Liver (tissue), 9 donors: ENCODE measurements around the gene OGFR. TPM values are rescaled to one million over a fixed set of nuclear protein-coding genes. Genes with fewer than 3 reads are reported as not detected.

Source experiments
- DNase-seq: peaks from one replicate; pipeline ENCODE4 v3.0.0-alpha.2; 2017; ENCODE audit warnings: low spot score
- H3K27ac ChIP-seq, 2 donors: one replicate each; pipeline ENCODE4 v1.7.0; 2013; ENCODE audit warnings: inconsistent platforms in 2 of 2, low read length in 2 of 2, control low read depth in 1 of 2, low read depth in 1 of 2, mild to moderate bottlenecking in 1 of 2
- H3K27me3 ChIP-seq, 4 donors: one replicate each; pipeline versions ENCODE4 v1.6.1 to v1.7.0; 2013; ENCODE audit warnings: low read length in 3 of 4, inconsistent platforms in 1 of 4, mild to moderate bottlenecking in 1 of 4, moderate library complexity in 1 of 4; ENCODE audit not compliant: control insufficient read depth in 4 of 4, insufficient read depth in 4 of 4
- H3K36me3 ChIP-seq, 4 donors: one replicate each; pipeline versions ENCODE4 v1.6.1 to v1.7.0; 2013; ENCODE audit warnings: low read length in 3 of 4, mild to moderate bottlenecking in 3 of 4, low read depth in 1 of 4, moderate library complexity in 1 of 4; ENCODE audit not compliant: control insufficient read depth in 4 of 4, insufficient read depth in 3 of 4
- H3K4me1 ChIP-seq, 4 donors: one replicate each; pipeline versions ENCODE4 v1.6.1 to v1.7.0; 2013; ENCODE audit warnings: low read length in 3 of 4, mild to moderate bottlenecking in 3 of 4, moderate library complexity in 1 of 4; ENCODE audit not compliant: control insufficient read depth in 4 of 4, insufficient read depth in 4 of 4
- H3K4me3 ChIP-seq, 3 donors: one replicate each; pipeline versions ENCODE4 v1.6.1 to v1.7.0; 2013; ENCODE audit warnings: low read length in 3 of 3, control low read depth in 1 of 3, low read depth in 1 of 3, mild to moderate bottlenecking in 1 of 3
- H3K9ac ChIP-seq, 2 donors: one replicate each; pipeline ENCODE4 v1.7.0; 2013; ENCODE audit warnings: low read length in 2 of 2, mild to moderate bottlenecking in 2 of 2, moderate library complexity in 2 of 2, control low read depth in 1 of 2, low read depth in 1 of 2
- H3K9me3 ChIP-seq, 4 donors: one replicate each; pipeline versions ENCODE4 v1.6.1 to v1.7.0; 2013; ENCODE audit warnings: low read length in 3 of 4; ENCODE audit not compliant: control insufficient read depth in 4 of 4
- EGR1 ChIP-seq, 2 donors: IDR thresholded peaks; 2 replicates each; pipeline ENCODE4 v1.6.1; 2016 to 2018; ENCODE audit warnings: antibody characterized with exemption in 2 of 2, low read depth in 2 of 2
- FOXA1 ChIP-seq: IDR thresholded peaks from 2 replicates; pipeline ENCODE4 v1.6.1; 2016; ENCODE audit warnings: antibody characterized with exemption
- FOXA2 ChIP-seq: IDR thresholded peaks from 2 replicates; pipeline ENCODE4 v1.6.1; 2016; ENCODE audit warnings: antibody characterized with exemption
- GABPA ChIP-seq, 2 donors: IDR thresholded peaks in 1 of 2; conservative IDR thresholded peaks in 1 of 2; 2 replicates each; pipeline ENCODE4 v1.6.1; 2016; ENCODE audit warnings: antibody characterized with exemption in 2 of 2, mild to moderate bottlenecking in 1 of 2, moderate library complexity in 1 of 2
- HNF4A ChIP-seq, 2 donors: conservative IDR thresholded peaks; 2 replicates each; pipeline ENCODE4 v1.6.1; 2016; ENCODE audit warnings: antibody characterized with exemption in 2 of 2, mild to moderate bottlenecking in 2 of 2
- HNF4G ChIP-seq: IDR thresholded peaks from 2 replicates; pipeline ENCODE4 v1.6.1; 2016; ENCODE audit warnings: antibody characterized with exemption
- JUND ChIP-seq, 2 donors: IDR thresholded peaks; 2 replicates each; pipeline ENCODE4 v1.6.1; 2016; ENCODE audit warnings: antibody characterized with exemption in 2 of 2
- NR2F2 ChIP-seq: IDR thresholded peaks from 2 replicates; pipeline ENCODE4 v1.6.1; 2016; ENCODE audit warnings: antibody characterized with exemption
- RAD21 ChIP-seq, 2 donors: IDR thresholded peaks; 2 replicates each; pipeline ENCODE4 v1.6.1; 2016; ENCODE audit warnings: antibody characterized with exemption in 2 of 2, mild to moderate bottlenecking in 2 of 2
- RXRA ChIP-seq, 2 donors: IDR thresholded peaks; 2 replicates each; pipeline ENCODE4 v1.6.1; 2017 to 2018; ENCODE audit warnings: antibody characterized with exemption in 2 of 2, mild to moderate bottlenecking in 1 of 2
- SP1 ChIP-seq: IDR thresholded peaks from 2 replicates; pipeline ENCODE4 v1.6.1; 2018; ENCODE audit warnings: antibody characterized with exemption, mild to moderate bottlenecking
- TAF1 ChIP-seq: conservative IDR thresholded peaks from 2 replicates; pipeline ENCODE4 v1.6.1; 2016; ENCODE audit warnings: antibody characterized with exemption, mild to moderate bottlenecking
- YY1 ChIP-seq: IDR thresholded peaks from 2 replicates; pipeline ENCODE4 v1.6.1; 2016; ENCODE audit warnings: antibody characterized with exemption, mild to moderate bottlenecking
- WGBS: extraction: QIAGEN DNeasy Blood & Tissue Kit; methylation state at CpG from one replicate; pipeline ENCODE4 v1.1.7; 2013; 5-methylcytosine and 5-hydroxymethylcytosine counted together
- polyA plus RNA-seq, 2 donors: library from polyadenylated mRNA; stranded (reverse) in 1 of 2; unstranded in 1 of 2; fragments of 200-250 nt in 1 of 2; fragments of >200 nt in 1 of 2; fragmentation: Nextera tagmentation in 1 of 2; extraction: Ambion mirVana in 1 of 2; gene quantifications; one replicate each; pipeline versions ENCODE4 v1.2.1 to v1.2.3, GENCODE V29; 2013 to 2015
- total RNA-seq, 2 donors: library from RNA; depleted of rRNA; stranded (reverse); fragments of >200 nt; gene quantifications; one replicate each; pipeline ENCODE4 v1.2.3, GENCODE V29; 2014
- TF ChIP-seq, protein P1 (sequence below): IDR thresholded peaks from 2 replicates; pipeline ENCODE4 v1.6.1; 2016; ENCODE audit warnings: antibody characterized with exemption, mild to moderate bottlenecking
- TF ChIP-seq, protein P2 (sequence below): IDR thresholded peaks from 2 replicates; pipeline ENCODE4 v1.6.1; 2016; ENCODE audit warnings: antibody characterized with exemption
- TF ChIP-seq, protein P3 (sequence below): fragments of 150-350 bp; IDR thresholded peaks from 2 replicates; pipeline ENCODE4 v1.5.1; 2017; ENCODE audit warnings: improper control_type of control experiment, low read depth, low read length; ENCODE audit not compliant: missing input control
- TF ChIP-seq, protein P4 (sequence below): IDR thresholded peaks from 2 replicates; pipeline ENCODE4 v1.6.1; 2016; ENCODE audit warnings: antibody characterized with exemption
- TF ChIP-seq, protein P5 (sequence below): IDR thresholded peaks from 2 replicates; pipeline ENCODE4 v1.6.1; 2016; ENCODE audit warnings: antibody characterized with exemption
- donor health status: healthy.
- donor health status: healthy.
- donor health status: healthy.
- donor health status: healthy.
- donor health status: healthy.

OGFR gene
- total and polyA plus RNA-seq, 4 donors: 5.9 to 59.4 (median 29.4) TPM

DNA sequence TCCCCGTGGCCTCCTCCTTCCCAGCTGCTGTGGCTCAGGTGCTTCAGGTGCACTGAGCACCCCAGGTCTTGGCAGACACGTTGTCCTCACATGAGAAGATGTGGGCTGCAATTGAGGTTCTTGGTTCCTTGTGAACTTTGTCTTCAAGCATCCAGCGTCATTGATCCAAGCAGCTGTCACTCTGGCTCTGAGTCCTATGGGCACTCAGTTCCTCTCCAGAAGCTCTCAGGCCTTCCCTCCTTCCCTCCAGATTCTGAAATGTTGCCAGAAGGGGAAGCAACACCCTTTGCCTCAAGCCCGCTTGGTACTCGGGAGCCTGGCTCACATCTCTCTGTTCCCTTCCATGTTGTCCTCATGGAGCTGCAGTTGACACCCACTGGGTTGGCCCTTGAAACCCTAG is 16.8 kb upstream of the OGFR start (continued):
- no peak for TF ChIP-seq TAF1

DNA sequence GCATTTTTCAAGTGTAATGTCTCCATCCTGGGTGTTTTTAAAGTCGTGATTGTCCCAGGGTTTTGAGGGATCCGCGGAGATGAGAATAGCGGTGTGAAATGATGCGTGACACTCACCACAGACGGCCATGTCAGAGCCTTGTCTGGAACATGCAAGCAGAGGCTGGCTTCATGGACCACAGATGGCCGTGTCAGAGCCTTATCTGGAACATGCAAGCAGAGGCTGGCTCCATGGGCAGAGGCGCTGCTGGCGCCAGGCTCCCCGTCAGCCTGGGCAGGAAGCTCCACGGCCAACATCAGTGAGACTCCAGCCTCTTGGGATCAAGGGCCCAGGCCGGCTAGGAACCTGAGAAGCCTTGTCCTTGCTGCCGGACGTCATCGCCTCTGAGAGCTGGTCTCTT is 16.0 kb upstream of the OGFR start:
- H3K27me3 ChIP-seq: no peaks in the 10 kb centered on the region
- 82% methylated on average over 15 of the region's 15 CpGs for WGBS
- H3K4me1 ChIP-seq: peaks cover 0 to 5% (median 3%) of the 10 kb centered on the region in 4 donors
- no peaks in the 10 kb centered on the region for H3K9me3 ChIP-seq
- no peak overlapping the region for H3K27ac ChIP-seq
- no peak for DNase-seq
- no peak overlapping the region for H3K9ac ChIP-seq
- H3K36me3 ChIP-seq: no peaks in the 10 kb centered on the region
- TF ChIP-seq FOXA1: no peak
- TF ChIP-seq HNF4A (conservative IDR thresholded peaks at IDR 0.05): no peak
- TF ChIP-seq RXRA (IDR thresholded peaks at IDR 0.05): no peak
- no peak for TF ChIP-seq TAF1
- TF ChIP-seq, protein P1, sequence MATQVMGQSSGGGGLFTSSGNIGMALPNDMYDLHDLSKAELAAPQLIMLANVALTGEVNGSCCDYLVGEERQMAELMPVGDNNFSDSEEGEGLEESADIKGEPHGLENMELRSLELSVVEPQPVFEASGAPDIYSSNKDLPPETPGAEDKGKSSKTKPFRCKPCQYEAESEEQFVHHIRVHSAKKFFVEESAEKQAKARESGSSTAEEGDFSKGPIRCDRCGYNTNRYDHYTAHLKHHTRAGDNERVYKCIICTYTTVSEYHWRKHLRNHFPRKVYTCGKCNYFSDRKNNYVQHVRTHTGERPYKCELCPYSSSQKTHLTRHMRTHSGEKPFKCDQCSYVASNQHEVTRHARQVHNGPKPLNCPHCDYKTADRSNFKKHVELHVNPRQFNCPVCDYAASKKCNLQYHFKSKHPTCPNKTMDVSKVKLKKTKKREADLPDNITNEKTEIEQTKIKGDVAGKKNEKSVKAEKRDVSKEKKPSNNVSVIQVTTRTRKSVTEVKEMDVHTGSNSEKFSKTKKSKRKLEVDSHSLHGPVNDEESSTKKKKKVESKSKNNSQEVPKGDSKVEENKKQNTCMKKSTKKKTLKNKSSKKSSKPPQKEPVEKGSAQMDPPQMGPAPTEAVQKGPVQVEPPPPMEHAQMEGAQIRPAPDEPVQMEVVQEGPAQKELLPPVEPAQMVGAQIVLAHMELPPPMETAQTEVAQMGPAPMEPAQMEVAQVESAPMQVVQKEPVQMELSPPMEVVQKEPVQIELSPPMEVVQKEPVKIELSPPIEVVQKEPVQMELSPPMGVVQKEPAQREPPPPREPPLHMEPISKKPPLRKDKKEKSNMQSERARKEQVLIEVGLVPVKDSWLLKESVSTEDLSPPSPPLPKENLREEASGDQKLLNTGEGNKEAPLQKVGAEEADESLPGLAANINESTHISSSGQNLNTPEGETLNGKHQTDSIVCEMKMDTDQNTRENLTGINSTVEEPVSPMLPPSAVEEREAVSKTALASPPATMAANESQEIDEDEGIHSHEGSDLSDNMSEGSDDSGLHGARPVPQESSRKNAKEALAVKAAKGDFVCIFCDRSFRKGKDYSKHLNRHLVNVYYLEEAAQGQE: no peak
- no peak for TF ChIP-seq HNF4G
- TF ChIP-seq, protein P2, sequence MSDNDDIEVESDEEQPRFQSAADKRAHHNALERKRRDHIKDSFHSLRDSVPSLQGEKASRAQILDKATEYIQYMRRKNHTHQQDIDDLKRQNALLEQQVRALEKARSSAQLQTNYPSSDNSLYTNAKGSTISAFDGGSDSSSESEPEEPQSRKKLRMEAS: no peak
- TF ChIP-seq GABPA (IDR thresholded peaks at IDR 0.05 in 1 of 2, conservative IDR thresholded peaks at IDR 0.05 in 1 of 2): no peak
- TF ChIP-seq, protein P3, sequence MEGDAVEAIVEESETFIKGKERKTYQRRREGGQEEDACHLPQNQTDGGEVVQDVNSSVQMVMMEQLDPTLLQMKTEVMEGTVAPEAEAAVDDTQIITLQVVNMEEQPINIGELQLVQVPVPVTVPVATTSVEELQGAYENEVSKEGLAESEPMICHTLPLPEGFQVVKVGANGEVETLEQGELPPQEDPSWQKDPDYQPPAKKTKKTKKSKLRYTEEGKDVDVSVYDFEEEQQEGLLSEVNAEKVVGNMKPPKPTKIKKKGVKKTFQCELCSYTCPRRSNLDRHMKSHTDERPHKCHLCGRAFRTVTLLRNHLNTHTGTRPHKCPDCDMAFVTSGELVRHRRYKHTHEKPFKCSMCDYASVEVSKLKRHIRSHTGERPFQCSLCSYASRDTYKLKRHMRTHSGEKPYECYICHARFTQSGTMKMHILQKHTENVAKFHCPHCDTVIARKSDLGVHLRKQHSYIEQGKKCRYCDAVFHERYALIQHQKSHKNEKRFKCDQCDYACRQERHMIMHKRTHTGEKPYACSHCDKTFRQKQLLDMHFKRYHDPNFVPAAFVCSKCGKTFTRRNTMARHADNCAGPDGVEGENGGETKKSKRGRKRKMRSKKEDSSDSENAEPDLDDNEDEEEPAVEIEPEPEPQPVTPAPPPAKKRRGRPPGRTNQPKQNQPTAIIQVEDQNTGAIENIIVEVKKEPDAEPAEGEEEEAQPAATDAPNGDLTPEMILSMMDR: no peak
- no peak for TF ChIP-seq SP1
- TF ChIP-seq EGR1 (IDR thresholded peaks at IDR 0.05; ENCODE audit: low read depth in 2 of 2): no peak
- TF ChIP-seq, protein P4, sequence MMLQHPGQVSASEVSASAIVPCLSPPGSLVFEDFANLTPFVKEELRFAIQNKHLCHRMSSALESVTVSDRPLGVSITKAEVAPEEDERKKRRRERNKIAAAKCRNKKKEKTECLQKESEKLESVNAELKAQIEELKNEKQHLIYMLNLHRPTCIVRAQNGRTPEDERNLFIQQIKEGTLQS: no peak
- no peak for TF ChIP-seq JUND (IDR thresholded peaks at IDR 0.05)
- no peak for TF ChIP-seq NR2F2
- no peak for TF ChIP-seq RAD21 (IDR thresholded peaks at IDR 0.05)
- no peak for TF ChIP-seq YY1
- TF ChIP-seq, protein P5, sequence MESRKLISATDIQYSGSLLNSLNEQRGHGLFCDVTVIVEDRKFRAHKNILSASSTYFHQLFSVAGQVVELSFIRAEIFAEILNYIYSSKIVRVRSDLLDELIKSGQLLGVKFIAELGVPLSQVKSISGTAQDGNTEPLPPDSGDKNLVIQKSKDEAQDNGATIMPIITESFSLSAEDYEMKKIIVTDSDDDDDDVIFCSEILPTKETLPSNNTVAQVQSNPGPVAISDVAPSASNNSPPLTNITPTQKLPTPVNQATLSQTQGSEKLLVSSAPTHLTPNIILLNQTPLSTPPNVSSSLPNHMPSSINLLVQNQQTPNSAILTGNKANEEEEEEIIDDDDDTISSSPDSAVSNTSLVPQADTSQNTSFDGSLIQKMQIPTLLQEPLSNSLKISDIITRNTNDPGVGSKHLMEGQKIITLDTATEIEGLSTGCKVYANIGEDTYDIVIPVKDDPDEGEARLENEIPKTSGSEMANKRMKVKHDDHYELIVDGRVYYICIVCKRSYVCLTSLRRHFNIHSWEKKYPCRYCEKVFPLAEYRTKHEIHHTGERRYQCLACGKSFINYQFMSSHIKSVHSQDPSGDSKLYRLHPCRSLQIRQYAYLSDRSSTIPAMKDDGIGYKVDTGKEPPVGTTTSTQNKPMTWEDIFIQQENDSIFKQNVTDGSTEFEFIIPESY: no peak
- no peak for TF ChIP-seq FOXA2
- no peak overlapping the region for H3K4me3 ChIP-seq
